NCI-H748 (cell line): Measurements from ENCODE around the gene CMSS1.
A peak's percentile ranks its signal among the peaks of the same experiment; 100 is the strongest.

Source experiments
- DNase-seq: peaks from one replicate; lab custom pipeline; 2025; ENCODE audit not compliant: unreplicated experiment; lab: John Stamatoyannopoulos, UW

CMSS1 gene

DNA sequence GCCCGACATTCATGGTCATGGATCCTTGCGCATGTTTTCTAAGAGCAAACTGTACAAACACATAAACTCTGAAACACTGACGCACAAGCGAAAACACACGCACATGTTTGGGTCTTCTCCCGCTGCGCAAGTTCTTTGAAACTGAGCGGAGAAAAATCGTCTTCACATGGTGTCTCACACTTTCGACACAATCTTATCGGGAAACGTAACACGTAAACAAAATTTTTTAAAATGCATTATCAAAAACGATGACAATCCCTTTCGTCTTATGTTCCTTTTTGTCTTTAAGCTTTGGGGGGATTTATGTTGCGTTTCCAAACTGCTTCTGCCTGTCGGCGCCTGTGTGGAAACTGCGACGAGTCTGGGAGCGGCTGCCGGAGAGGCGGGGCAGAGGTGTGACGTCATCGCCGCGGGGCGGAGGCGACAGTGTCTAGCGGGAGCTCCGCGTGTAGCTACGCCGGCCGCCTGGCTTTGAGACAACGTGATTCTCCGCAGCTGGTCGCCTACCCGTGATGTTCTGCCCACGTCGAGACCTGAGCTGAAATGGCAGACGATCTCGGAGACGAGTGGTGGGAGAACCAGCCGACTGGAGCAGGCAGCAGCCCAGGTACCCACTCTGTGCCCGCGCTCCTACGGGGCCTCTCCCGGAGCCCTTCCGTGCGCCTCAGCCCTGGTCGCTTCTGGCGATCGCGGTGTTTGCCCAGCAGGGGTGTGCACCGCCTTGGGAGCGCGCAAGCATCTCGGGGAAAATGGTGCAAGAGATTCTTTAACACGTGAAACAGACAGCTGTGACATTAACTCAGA lies at the start of gene CMSS1:
CMSS1 (plus strand) TSS at position 426 of the 804 bp plus-strand sequence.
- DNase-seq = peak; percentile 86

DNA sequence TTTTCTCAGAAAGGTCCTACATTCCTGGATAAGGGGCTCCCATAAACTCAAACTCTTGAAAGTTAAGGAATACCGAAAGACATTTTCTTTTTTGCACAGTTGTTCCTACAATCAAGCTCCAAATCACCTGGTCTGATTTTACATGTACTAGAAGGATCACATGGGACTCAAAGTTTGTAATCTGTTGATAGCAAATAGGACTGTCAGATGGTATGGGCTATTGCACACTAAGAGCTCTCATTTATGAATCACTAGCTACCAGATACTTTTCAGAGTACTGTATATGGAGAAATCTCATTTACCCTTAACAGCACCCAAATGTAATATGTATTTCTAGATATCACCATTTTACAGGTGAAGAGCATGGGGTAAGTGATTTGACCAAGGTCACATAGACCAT lies 49.5 kb upstream of the CMSS1 start:
- no peak for DNase-seq

DNA sequence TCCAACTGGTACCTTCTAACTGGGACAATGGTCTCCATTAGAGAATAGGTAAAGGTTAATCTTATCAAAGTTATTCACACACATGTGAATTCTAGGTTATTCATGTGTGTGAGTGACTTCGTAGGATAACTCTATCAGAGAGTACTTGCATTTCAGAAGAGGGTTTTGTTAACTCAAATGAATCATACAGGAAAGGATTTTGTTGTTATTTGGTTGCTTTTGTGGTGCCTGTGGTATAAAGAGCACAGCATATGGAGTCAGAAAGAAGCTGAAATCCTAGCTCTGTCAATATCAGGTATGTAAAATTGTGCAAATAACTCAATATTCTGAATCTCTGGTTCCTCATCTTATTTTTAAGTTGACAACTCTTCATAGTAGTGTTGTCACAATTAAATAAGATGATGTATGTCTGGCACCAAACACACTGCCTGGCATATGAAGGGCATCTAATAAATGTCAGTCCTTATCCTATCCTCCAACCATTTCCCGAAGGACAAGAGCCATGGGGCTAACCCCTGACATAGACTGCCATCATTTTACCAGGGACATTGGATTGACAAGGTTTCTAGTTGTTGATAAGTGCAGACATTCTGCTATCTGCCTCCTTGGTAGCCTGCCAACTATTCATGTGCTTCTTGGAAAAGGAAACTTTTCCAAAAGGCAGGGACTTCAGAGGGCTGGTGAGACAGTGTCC lies 48.7 kb upstream of the CMSS1 start:
- no peak for DNase-seq

DNA sequence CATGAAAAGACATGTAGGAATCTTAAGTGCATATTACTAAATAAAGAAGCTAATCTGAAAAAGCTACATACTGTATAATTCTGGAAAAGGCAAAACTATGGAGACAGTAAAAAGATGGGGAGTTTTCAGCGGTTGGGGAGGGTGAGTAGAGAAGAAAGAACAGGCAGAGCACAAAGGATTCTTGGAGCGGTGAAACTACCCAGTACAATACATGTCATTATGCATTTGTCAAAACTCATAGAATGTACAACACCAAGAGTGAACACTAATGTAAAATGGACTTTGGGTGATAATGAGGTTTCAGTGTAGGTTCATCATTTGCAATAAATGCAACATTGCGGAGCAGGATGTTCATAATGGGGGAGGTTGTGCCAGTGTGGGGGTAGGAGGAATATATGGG lies 45.5 kb upstream of the CMSS1 start:
- DNase-seq = no peak

DNA sequence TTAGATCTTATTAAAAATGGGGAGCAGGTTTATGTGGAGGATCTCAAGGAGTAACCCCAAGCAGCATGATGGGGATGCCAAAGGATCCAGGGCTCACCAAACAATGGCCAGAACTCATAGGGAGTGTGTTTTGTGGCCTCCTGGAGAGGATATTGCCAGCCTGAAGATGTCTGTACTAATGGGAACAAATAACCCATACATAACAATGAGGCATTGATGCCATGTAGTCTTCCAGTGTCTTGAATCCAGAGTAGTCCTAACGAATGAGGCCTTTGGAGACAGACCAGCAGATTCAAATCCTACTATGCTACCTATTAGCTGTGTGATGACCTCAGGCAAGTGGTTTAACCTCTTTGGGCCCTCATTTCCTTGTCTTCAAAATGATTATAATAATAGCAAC lies 45.0 kb upstream of the CMSS1 start:
- DNase-seq = no peak

DNA sequence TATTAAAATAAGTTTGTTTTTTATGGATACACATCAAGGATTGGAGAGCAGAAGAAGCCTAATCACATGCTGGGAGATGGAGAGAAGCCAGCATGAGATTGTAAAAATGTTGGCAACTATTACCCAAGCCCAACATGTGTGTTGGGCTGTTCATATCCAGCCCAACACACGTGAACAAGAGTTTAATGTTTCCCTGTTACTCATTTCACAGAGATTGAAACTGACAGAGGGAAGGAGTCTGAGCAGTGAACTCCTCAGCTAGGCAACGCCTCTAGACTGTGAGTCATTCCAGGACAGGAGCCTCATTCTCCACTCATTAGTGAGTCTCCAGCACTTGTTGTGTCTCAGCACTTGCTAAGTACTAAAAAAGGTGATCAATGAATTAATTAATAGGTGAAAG lies 43.2 kb upstream of the CMSS1 start:
- DNase-seq = no peak

DNA sequence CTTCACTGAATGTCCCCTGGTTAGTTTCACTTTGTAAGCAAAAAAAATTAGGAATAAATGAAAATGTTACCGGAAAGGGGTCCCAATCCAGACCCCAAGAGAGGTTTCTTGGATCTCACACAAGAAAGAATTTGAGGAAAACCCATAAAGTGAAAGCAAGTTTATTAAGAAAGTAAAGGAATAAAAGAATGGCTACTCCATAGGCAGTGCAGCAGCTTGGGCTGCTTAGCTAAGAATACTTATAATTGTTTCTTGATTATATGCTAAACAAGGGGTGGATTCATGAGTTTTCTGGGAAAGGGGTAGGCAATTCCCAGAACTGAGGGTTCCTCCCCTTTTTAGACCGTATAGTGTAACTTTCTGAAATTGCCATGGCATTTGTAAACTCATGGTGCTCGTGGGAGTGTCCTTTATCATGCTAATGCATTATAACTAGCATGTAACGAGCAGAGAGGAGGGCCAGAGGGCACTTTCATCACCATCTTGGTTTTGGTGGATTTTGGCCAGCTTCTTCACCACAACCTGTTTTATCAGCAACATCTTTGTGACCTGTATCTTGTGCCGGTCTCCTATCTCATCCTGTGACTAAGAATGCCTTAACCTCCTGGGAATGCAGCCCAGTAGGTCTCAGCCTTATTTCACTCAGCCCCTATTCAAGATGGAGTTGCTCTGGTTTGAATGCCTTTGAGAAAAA lies 41.0 kb upstream of the CMSS1 start:
- DNase-seq = no peak

DNA sequence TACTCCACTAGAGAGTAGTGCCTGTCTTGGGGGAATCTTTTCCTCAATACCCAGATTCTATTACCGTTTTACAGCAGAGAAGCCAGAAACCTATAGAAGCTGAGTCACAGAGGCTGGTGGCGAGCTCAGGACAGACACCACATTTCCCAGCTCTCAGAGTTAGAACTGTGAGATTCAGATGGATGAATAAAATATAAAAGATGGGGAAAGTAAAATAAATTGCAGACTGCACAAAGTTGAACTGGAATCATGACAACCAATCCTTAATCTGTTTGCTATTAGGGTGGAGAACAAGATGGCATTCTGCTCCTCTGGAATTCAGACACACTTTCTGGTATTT lies 40.5 kb upstream of the CMSS1 start:
- no peak for DNase-seq

DNA sequence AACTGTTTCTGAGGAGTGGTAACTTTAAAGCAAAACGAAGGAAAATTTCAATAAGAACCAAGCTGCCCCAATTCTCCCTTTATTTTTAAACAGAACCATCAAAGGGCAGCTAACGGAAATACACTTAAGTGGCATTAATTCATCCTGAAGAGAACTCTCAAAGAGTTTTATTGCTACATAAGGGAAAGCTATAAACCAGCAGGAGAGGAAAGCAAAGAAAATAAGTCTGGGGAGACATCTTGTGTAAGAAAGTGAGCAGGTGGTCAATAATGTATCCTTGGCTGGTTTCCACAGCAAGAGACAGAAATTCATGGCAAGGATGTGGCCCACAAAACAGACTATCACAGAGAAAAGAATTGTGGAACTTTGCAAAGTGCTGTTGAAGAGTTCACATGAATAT lies 40.0 kb upstream of the CMSS1 start:
- no peak for DNase-seq

DNA sequence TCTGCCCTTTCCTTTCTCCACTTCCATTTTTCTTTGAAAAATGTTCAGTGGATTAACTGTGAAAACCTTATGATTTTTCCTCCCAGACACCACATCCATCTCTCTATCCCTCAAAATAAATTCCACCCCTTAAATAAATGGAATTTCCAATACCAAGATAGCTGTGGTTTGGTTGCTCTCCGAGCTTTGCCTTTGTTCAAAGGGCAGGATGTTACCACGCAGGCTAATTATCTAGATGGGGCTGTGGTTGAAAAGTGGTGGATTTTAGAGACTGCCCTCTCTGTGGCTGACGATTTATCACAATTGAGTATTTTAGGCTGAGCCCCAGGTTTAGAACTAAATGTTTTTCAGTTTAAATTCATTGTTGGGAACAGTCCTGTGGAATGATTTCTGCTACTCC lies 36.9 kb upstream of the CMSS1 start:
- no peak for DNase-seq

DNA sequence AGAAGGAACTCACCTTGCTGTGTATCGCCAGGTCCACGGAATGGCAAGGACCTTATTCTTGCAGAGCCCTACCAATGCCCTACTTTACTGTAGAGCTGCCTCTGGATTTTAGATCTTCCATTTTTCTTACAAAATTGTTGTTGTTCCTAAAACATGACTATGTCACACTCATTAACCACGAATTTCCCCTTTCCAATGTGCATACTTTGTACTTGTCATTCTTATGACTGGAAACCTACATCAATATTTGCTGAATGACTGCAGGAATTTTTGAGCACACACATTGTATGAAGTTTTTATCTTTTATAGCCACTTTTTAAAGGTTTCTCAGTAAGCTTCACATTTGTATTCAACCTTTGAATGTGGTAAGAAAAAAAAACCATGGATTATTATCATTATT lies 35.9 kb upstream of the CMSS1 start:
- no peak for DNase-seq

DNA sequence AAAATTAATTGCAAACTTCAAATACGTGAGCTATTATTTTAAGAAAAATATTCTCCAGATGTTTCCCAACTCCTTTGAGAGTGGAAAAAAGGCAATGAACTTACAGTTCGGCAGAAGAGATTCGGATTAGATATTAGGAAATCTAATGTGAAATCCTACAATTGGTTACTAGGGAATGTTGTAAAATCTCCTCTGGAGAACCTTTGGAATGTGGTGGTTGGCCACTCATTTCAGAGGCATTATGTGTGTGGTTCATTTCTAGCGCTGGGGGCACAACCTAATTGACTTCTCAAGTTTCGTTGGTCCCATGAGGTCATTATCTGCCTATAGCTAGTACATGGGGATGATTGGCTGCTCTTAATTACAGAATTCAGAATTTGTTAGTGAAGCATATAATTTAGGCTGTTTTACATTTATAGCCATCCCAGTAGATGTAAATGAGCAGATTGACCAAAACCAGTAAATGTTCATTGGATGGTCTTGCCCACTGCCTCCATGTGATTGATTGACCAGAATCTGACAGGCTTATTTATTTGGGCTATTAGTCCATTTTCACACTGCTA lies 34.6 kb upstream of the CMSS1 start:
- no peak for DNase-seq

DNA sequence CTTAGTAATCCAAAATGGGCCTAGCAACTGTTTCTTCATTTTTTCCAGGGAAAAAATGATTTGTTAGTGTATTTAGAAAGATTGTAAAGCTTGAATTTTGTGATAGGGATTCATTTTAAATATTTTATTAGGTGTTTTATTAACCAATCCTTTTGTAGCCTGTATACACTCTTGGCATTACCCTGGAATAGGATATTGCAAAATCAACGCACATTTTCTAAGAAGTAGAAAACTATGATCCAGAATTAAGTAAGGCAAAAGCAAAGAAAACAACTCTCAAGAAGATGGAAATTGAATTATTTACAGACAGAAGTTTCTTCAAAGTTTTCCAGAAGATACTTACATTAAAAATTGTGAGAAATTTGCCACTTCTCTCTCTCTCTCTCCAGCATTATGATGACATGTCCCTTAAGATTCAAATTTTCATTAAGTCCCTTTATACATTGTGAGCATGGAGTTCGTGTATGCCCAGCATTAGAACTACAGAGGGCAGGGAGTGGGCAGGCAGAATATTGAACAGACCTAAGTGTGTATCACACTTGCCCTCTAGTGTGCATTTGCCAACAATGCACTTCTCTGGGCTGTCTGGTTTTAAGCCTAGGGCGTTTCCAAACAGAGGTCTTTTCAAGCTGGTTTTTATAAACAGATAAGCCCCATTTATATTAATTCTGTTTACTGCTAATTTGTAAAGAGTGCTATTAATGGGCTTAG lies 28.5 kb upstream of the CMSS1 start:
- peak; percentile 37 for DNase-seq

DNA sequence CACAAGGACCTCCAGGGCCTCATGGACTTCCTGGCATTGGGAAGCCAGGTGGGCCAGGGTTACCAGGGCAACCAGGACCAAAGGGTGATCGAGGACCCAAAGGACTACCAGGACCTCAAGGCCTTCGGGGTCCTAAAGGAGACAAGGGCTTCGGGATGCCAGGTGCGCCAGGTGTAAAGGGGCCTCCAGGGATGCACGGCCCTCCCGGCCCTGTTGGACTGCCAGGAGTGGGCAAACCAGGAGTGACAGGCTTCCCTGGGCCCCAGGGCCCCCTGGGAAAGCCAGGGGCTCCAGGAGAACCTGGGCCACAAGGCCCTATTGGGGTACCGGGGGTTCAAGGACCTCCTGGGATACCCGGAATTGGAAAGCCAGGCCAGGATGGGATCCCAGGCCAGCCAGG lies 23.2 kb upstream of the CMSS1 start:
- DNase-seq = no peak

DNA sequence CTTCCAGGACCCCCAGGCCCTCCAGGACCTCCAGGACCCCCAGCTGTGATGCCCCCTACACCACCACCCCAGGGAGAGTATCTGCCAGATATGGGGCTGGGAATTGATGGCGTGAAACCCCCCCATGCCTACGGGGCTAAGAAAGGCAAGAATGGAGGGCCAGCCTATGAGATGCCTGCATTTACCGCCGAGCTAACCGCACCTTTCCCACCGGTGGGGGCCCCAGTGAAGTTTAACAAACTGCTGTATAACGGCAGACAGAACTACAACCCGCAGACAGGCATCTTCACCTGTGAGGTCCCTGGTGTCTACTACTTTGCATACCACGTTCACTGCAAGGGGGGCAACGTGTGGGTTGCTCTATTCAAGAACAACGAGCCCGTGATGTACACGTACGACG lies 22.1 kb upstream of the CMSS1 start:
- DNase-seq = no peak

DNA sequence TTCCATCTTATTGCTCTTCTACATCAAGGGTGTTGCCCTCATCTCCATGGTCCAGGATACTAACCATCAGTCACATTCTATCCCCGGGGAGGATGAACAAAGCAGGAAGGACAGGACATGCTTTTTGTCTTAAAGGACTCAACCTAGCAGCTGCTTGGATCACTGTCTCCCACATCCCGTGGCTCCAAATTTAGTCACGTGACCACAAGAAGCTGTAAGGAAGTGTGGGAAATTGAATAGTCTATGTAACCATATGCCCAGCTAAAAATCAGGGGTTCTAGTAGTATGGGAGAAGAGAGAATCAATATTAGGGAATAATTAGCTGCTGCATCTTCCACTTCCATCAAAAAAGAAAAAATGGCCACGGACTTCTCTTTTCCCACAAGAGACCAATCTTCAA lies 18.2 kb upstream of the CMSS1 start:
- no peak for DNase-seq

DNA sequence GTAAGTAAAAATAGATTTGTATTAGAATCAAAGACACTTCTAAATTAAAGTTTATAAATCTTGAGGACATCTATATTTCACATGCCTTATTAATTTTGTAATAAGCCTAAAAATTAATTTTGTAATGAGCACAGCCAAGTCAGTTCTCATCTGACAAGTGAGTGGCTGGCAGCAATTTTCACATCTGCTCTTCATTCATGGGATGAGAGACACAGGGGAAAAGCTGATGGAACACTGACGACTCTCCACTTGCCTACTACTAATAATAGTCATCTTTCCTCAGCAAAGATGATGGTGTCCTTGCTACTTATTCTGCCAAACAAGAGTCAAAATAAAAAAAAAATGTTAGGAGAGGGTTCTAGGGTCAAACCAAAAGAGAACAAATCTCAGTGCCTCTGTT lies 14.4 kb upstream of the CMSS1 start:
- no peak for DNase-seq

DNA sequence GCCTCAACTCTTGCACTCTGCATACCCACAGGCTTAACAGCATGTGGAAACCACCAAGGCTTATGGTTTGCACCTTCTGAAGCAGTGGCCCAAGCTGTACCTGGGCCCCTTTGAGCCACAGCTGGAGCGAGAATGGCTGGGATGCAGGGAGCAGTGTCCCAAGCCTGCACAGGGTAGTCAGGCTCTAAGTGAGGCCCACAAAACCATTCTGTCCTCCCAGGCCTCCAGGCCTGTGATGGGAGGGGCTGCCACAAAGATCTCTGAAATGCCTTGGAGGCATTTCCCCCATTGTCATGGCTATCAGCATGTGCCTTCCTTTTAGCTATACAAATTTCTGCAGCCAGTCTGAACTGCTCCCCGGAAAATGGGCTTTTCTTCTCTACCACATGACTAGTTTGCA lies 12.5 kb upstream of the CMSS1 start:
- DNase-seq = no peak

DNA sequence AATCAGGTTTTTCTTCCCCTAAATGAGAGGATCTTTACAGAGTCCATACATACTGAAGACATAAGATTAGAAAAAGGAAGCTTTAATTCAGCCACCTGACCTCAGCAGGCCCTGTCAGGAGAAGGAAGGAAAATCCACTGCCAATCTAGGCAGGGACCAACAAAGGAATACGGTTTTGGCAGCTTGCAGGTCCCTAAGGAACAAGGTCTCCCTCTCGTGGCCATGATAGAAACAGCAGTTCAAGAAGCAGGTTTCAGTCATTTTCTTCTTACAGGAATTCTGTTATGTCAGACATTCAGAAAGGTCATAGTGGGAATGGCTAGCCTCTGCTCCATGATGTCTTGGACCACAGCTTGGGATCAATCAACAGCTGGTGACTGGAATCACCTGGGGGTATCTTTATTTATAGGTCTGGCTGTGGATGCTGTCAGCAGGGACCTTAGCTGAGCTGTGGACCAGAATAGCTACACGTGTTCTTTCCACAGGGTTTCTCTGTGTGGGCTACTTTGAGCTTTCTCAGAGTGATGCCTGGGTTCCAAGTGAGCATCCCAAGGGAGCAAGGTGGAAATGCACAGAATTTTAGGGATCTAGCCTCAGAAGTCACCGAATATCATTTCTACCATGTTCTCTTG lies 9.4 kb upstream of the CMSS1 start:
- DNase-seq = peak; percentile 40

DNA sequence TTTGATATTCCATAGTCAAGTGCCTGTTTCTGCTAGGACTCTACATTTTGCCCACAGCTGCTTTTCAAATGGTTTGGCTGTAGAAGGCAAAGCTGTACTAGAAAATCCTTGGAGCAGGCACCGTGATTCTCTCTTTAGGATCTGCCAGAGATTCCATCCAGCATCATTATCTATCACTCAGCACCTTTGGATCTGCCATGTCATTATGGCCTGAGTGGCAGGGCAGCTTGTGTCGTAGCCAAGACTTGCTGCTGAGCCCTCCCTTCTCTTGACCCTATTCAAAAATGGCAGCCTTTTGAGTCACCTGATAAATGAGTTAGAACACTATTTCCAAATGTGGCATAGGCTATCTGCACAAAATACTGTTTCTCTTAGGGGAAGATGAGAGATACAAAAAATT lies 8.1 kb upstream of the CMSS1 start:
- no peak for DNase-seq

DNA sequence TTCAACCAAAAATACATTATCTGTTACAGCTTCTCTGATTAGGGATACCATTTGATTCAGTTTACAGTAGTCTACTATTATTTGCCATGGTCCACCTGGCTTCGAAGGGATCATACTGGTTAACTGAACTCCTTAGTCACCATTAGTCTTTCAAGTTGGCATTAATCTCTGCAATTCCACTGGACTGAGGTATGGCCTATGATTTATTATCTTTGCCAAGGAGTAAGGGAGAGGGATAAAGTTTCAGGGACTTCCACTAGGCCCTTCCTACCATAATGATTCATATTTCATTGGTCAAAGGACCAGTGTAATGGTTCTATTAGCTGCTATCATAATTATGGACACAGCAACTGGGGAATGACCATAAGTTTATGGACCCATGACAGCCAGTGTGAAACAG lies 7.3 kb upstream of the CMSS1 start:
- DNase-seq = no peak
